Pulmonary artery endothelial cell (primary cell): ENCODE results near the gene LEO1. TPM values are rescaled to one million over a fixed set of nuclear protein-coding genes. Genes with fewer than 3 reads are reported as not detected.

ENCODE experiments used
- DNase-seq: peaks from one replicate; pipeline ENCODE4 v3.0.0-alpha.2; 2011; ENCODE audit warnings: low read depth, low spot score
- total RNA-seq: library from RNA; depleted of rRNA; stranded (reverse); fragments of >200 nt; gene quantifications from 2 replicates; pipeline ENCODE4 v1.2.3, GENCODE V29; 2014

The LEO1 gene
- total RNA-seq, 1 donor from 2014 or later, result 23.1 TPM

GRCh38 chr15:51931638-51932037 is 39.9 kb downstream of the LEO1 start:
- DNase-seq, result no peak

GRCh38 chr15:51931016-51931415 is 40.6 kb downstream of the LEO1 start:
- no peak for DNase-seq

- DNase-seq, result no peak
Observed at GRCh38 chr15:51926809-51927208, 44.8 kb downstream of the LEO1 start.

GRCh38 chr15:51924156-51925068 is 47.2 kb downstream of the LEO1 start:
- DNase-seq, result no peak

GRCh38 chr15:51917493-51917892 is 54.1 kb downstream of the LEO1 start:
- no peak for DNase-seq

- no peak for DNase-seq
Observed at GRCh38 chr15:51912528-51912927, 59.0 kb downstream of the LEO1 start.

GRCh38 chr15:51909584-51909983 is 62.0 kb downstream of the LEO1 start:
- DNase-seq, result no peak

- DNase-seq, result peak; percentile 22
Observed at GRCh38 chr15:51908316-51908715, 63.3 kb downstream of the LEO1 start.

- no peak for DNase-seq
Observed at GRCh38 chr15:51907136-51907862, 64.3 kb downstream of the LEO1 start.

GRCh38 chr15:51904931-51905330 is 66.6 kb downstream of the LEO1 start:
- no peak for DNase-seq

GRCh38 chr15:51904421-51904820 is 67.2 kb downstream of the LEO1 start:
- DNase-seq, result no peak

GRCh38 chr15:51889486-51889885 is 82.1 kb downstream of the LEO1 start:
- no peak for DNase-seq

- no peak for DNase-seq
Observed at GRCh38 chr15:51888593-51889195, 82.9 kb downstream of the LEO1 start.

Other genes starting within 250 kb of the LEO1 start
- 11.0 and 16.1 TPM in 2 replicates for gene LYSMD2, start 234.1 kb downstream of the LEO1 start, total RNA-seq
- gene TMOD2, start 220.2 kb downstream of the LEO1 start, total RNA-seq, result 2.0 and 5.9 TPM in 2 replicates
- 73.5 and 75.9 TPM in 2 replicates for gene TMOD3, start 142.1 kb downstream of the LEO1 start, total RNA-seq
- 38.1 and 45.2 TPM in 2 replicates for gene MAPK6, start 47.4 kb upstream of the LEO1 start, total RNA-seq
- gene BCL2L10, start 141.0 kb upstream of the LEO1 start, total RNA-seq, result 0.11 and 0.13 TPM in 2 replicates
- 29.7 and 32.1 TPM in 2 replicates for gene GNB5, start 219.6 kb upstream of the LEO1 start, total RNA-seq